Nephron progenitor cell (in vitro differentiated cells): ENCODE measurements around the gene NR3C2.

Experiments used
- DNase-seq: peaks from one replicate; pipeline ENCODE4 v3.0.0; 2021
- H3K27ac Mint-ChIP-seq: 2 replicates; pipeline ENCODE4 v1.8.0; 2021; ENCODE audit warnings: mild to moderate bottlenecking, moderate library complexity, mixed read lengths
- H3K27me3 Mint-ChIP-seq: 2 replicates; pipeline ENCODE4 v1.8.0; 2021; ENCODE audit warnings: mild to moderate bottlenecking, low read depth, mixed read lengths; ENCODE audit not compliant: poor library complexity
- H3K36me3 Mint-ChIP-seq: 2 replicates; pipeline ENCODE4 v1.8.0; 2021; ENCODE audit warnings: low read depth, mixed read lengths
- H3K4me1 Mint-ChIP-seq: 2 replicates; pipeline ENCODE4 v1.8.0; 2021; ENCODE audit warnings: mixed read lengths
- H3K4me3 Mint-ChIP-seq: 2 replicates; pipeline ENCODE4 v1.8.0; 2021; ENCODE audit warnings: mild to moderate bottlenecking, moderate library complexity, mixed read lengths
- H3K9me3 Mint-ChIP-seq: 2 replicates; pipeline ENCODE4 v1.8.0; 2021; ENCODE audit warnings: mild to moderate bottlenecking, moderate library complexity, mixed read lengths
- CTCF ChIP-seq: fragments of 200-600 bp; sonication (generic); IDR thresholded peaks from 2 replicates; pipeline ENCODE4 v1.5.0; 2021; ENCODE audit warnings: antibody characterized with exemption

The NR3C2 gene

GRCh38 chr4:148222991-148223660 is 219.1 kb downstream of the NR3C2 start:
- H3K4me1 Mint-ChIP-seq = no peaks in the 10 kb centered on the region

GRCh38 chr4:148216866-148217814 is 225.1 kb downstream of the NR3C2 start:
- no peaks in the 10 kb centered on the region for H3K9me3 Mint-ChIP-seq
- peaks cover 35% of the 10 kb centered on the region for H3K4me1 Mint-ChIP-seq
- H3K27me3 Mint-ChIP-seq = no peaks in the 10 kb centered on the region
- no peak for DNase-seq
- H3K36me3 Mint-ChIP-seq = no peaks in the 10 kb centered on the region
- TF ChIP-seq CTCF = no peak
- no peak overlapping the region for H3K4me3 Mint-ChIP-seq
- H3K27ac Mint-ChIP-seq = no peak overlapping the region

More at GRCh38 chr4:148222991-148223660, 219.1 kb downstream of the NR3C2 start:
- Mint-ChIP-seq H3K4me3 (no peak overlapping the region), H3K27me3 (no peaks in the 10 kb centered on the region), H3K36me3 (no peaks in the 10 kb centered on the region), H3K9me3 (no peaks in the 10 kb centered on the region), H3K27ac (no peak overlapping the region)
- no peak for TF ChIP-seq CTCF
- DNase-seq = no peak

- Mint-ChIP-seq H3K9me3 (no peaks in the 10 kb centered on the region), H3K4me1 (peaks cover 42% of the 10 kb centered on the region), H3K27me3 (no peaks in the 10 kb centered on the region), H3K36me3 (no peaks in the 10 kb centered on the region), H3K27ac (no peak overlapping the region), H3K4me3 (no peak overlapping the region)
- no peak for DNase-seq
- TF ChIP-seq CTCF = no peak
These were observed 225.9 kb downstream of the NR3C2 start for GRCh38 chr4:148216321-148216720.

- no peaks in the 10 kb centered on the region for H3K9me3 Mint-ChIP-seq
- H3K27me3 Mint-ChIP-seq = no peaks in the 10 kb centered on the region
- H3K36me3 Mint-ChIP-seq = no peaks in the 10 kb centered on the region
- no peak overlapping the region for H3K27ac Mint-ChIP-seq
- no peak overlapping the region for H3K4me3 Mint-ChIP-seq
- no peak for TF ChIP-seq CTCF
- peaks cover 49% of the 10 kb centered on the region for H3K4me1 Mint-ChIP-seq
- no peak for DNase-seq
These were observed 227.0 kb downstream of the NR3C2 start for GRCh38 chr4:148215202-148215601.

GRCh38 chr4:148214529-148215166 is 227.6 kb downstream of the NR3C2 start:
- no peak for TF ChIP-seq CTCF
- H3K36me3 Mint-ChIP-seq = no peaks in the 10 kb centered on the region
- H3K4me3 Mint-ChIP-seq = no peak overlapping the region
- no peaks in the 10 kb centered on the region for H3K27me3 Mint-ChIP-seq
- peaks cover 49% of the 10 kb centered on the region for H3K4me1 Mint-ChIP-seq
- DNase-seq = no peak
- H3K27ac Mint-ChIP-seq = no peak overlapping the region
- H3K9me3 Mint-ChIP-seq = no peaks in the 10 kb centered on the region
